Measurements from ENCODE around the gene IGFBP7.

Gene IGFBP7

GRCh38 chr4:57109847-57110639 lies at the start of gene IGFBP7:
Gene IGFBP7 (minus strand): TSS chr4:57110385. CDS start chr4:57110351, 34 bp downstream.
- peak; percentile 28 for DNase-seq

GRCh38 chr4:57159866-57160265 lies 49.7 kb upstream of the IGFBP7 start:
- DNase-seq = no peak

DNA sequence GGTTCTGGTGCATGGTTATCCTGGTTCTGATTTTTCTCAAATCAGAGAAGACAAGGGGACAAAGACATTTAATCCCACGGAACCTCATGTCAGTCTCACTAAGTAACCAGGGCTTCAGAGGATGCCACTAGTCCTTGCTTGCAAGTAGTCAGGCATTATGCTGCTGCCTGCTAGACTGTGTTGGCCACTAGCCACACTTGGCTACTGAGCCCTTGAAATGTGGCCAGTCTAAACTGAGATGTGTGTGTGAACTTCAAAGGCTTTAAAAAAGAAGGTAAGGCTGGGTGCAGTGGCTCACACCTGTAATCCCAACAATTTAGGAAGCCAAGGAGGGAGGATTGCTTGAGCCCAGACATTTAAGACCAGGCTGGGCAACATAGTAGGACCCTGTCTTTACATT lies 48.6 kb upstream of the IGFBP7 start:
- no peak for DNase-seq

- no peak for DNase-seq
These were observed 48.0 kb upstream of the IGFBP7 start for GRCh38 chr4:57158221-57158620.

GRCh38 chr4:57157596-57158137 lies 47.5 kb upstream of the IGFBP7 start:
- no peak for DNase-seq

- DNase-seq = no peak
These were observed 46.2 kb upstream of the IGFBP7 start for GRCh38 chr4:57156242-57156990.

- no peak for DNase-seq
These were observed 44.7 kb upstream of the IGFBP7 start for GRCh38 chr4:57154926-57155325.

DNA sequence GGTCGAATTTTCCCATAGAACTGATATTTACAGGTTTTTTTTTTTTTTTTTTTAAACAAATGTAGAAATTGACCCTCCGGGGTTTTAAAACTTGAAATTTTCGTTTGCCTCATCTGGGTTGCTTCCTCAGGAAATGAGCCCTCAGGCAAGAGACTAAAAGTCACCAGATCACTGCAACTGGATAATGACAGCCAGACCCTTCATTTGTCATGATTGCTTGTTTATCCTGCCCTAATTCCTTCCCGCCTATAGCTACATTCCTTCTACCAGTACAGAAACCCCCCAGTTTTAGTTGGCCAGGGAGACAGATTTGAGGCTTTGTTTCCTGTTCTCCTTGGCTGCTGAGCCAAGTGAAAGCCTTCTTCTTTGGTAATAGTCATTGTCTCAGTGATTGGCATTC lies 44.0 kb upstream of the IGFBP7 start:
- no peak for DNase-seq

DNA sequence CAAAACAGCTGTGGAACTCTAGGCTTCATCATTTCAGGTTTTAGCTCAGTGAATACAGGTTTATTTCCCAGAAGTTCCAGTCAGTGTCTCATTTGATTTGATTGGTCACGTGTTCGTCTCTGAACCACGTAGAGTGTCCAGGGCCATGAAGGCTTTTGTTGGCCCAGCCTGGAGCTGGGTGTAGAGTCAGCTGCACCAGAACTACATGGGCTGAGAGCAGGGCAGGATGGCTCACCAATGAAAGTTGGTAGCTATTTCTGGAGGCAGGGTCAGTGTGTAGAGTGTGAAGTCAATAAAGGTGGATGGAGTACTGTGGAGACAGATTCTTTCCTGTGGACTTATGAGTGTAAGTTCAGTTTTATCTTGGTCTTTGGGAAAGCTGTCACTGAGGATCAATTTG lies 43.0 kb upstream of the IGFBP7 start:
- DNase-seq = no peak

- DNase-seq = no peak
These were observed 41.3 kb upstream of the IGFBP7 start for GRCh38 chr4:57151481-57151880.

GRCh38 chr4:57149833-57150232 lies 39.6 kb upstream of the IGFBP7 start:
- no peak for DNase-seq

DNA sequence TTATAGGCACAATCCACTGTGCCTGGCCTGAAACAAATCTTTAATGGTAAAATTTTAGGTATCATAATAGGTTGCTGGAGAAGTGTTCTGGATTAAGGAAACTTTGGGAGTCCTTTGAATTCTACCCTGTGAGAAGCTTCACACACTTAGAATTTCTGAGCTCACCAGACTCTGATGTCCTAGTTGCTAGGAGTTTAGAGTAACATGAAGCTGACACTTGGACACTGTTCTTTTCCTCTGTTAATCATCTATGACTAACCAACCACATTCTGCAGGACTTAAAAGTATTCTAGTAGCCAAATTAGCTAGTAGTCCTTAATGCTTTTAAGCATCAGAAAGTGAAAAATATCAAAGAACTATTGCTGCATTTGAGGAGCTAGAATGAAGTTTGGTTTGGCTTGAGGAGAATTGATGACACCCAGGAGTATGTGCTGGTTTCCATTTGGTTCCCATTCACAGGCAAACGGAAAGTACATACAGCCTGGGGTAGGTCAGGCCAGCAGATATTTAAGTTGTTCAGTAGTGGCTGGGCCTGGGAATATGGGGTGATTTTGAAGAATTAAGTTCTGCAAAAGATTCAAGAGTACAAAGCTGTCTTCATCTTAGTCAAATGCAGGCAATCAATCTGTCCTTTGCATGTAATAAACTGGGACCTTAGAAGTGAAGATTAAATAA lies 38.8 kb upstream of the IGFBP7 start:
- DNase-seq = no peak

- no peak for DNase-seq
These were observed 38.0 kb upstream of the IGFBP7 start for GRCh38 chr4:57148177-57148576.

DNA sequence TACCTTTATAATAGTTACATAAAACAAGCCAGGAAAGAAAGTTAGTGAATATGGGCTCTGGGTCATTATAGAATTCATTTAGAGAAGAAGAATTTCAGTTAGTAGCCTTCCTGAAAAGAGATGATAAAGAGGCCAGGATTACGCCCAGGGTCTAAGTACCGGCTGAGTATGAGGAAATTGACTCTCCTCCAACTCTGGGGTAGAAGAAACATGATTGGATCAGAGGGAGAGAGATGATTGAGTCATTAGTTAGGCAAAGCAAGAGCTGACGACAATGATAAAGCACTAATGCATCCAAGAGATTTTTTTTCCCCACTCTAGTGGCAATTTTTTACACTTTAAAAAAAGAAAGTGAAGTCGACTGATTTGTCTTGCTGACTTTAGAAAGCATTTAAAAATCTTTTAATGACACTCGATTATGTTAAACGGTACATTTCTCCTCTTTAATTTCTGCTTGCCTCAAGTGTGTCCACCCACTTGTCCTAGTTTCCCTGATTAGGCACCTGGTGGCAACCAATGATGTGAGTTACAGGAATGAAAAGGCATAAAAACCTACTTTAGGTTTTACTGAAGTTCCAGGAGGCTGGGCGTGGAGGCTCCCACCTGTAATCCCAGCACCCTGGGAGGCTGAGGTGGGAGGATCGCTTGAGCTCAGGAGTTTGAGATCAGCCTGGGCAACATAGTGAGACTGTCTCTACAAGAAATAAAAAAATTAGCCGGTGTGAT lies 37.3 kb upstream of the IGFBP7 start:
- no peak for DNase-seq

- no peak for DNase-seq
These were observed 36.3 kb upstream of the IGFBP7 start for GRCh38 chr4:57146444-57146843.

DNA sequence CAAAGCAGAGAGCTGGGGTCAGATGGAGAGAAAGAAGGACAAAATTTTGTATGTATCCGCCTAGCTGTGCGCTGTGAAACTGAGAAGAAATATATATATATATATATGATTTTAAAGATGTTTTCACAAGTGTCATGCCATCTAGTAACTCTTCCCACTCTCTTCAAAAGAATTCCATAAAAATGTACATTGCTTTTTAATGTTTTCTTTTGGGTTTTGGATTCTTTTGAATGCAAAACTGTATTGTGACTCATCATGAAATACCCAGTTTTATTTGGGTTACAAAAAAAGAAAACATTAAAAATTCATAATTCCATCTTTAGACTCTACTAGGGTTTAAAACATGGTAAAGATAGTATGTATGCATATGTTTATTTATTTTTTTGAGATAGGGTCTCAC lies 34.3 kb upstream of the IGFBP7 start:
- DNase-seq = no peak

- DNase-seq = no peak
These were observed 29.6 kb upstream of the IGFBP7 start for GRCh38 chr4:57139783-57140182.

- no peak for DNase-seq
These were observed 27.1 kb upstream of the IGFBP7 start for GRCh38 chr4:57137261-57137660.

DNA sequence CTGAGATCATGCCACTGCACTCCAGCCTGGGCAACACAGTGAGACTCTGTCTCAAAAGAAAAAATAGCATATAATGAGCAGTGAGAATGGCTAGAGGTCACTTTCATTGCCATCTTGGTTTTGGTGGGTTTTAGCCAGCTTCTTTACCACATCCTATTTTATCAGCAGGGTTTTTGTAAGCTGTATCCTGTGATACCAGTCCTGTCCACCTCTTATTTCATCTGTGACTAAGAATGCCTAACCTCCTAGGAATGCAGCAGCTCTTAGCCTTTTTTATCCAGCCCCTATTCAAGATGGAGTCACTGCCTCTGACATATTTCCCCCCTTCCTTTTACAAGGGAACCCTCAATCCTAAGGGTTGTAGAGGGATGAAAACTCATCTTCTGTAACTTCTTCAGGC lies 26.1 kb upstream of the IGFBP7 start:
- no peak for DNase-seq

DNA sequence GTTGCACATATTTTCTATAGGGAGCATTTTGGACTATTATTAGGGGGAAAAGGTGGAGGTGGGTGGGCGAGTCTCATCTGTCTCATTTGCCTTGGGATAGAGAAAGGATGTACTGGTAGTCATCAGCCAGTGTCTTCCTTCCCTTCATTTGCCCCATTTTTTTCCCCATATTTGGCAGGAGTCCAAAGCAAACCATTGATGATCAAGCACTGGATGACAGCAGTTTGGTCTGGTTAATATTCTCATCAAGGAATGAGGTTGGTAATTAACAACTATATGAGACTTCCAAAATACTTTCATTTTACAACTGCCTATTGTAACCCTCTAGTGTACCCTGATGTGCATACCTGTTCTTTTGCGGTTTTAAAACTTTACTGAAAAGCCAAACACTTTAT lies 22.6 kb upstream of the IGFBP7 start:
- DNase-seq = no peak

GRCh38 chr4:57131849-57132742 lies 21.9 kb upstream of the IGFBP7 start:
- DNase-seq = no peak

- DNase-seq = no peak
These were observed 19.3 kb upstream of the IGFBP7 start for GRCh38 chr4:57129477-57129876.

Measured in NK-92 treated with Interleukin-12 subunit alpha and Interleukin-12 subunit beta, amount 100 ng/mL, for 24 hours (cell line).